NK-92 (cell line): ENCODE data around the gene MCRIP2.

Source experiments
- DNase-seq: peaks from one replicate; lab custom pipeline; 2025; ENCODE audit not compliant: unreplicated experiment; lab: John Stamatoyannopoulos, UW

Gene MCRIP2

GRCh38 chr16:631808-632358, 9.7 kb upstream of the MCRIP2 start:
- DNase-seq = no peak

GRCh38 chr16:632486-633335, 8.9 kb upstream of the MCRIP2 start:
- no peak for DNase-seq

GRCh38 chr16:633336-634050, 8.1 kb upstream of the MCRIP2 start:
- DNase-seq = no peak

DNA sequence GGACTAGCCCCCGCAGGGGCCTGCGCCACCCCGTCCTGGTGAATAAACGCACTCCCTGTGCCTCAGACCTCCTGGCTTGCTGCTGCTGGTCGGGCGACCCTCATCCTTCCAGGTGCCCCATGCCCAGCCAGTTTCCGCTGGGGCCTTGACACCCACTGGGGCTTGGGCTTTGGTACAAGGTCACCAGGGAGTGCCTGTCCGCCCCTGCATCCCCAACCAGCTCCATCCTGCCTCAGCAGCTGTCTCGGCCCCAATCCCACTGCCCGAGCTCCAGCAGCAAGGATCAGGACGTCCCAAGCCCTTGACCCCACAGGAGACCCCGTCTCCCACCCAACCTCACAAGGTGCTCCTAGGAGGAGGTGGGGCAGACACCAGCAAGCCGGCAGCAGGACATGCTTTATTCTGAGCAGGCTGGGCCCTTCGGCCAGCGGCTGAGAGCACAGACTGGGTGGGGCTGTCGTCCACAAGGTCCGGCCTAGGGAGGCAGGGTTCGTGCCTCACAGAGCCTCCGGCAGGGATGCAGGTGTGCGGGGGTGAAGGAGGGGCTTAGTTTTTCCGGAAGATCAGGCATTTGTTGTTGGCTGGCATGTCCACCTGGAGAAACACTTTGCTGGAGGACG, 7.5 kb upstream of the MCRIP2 start:
- DNase-seq = no peak

DNA sequence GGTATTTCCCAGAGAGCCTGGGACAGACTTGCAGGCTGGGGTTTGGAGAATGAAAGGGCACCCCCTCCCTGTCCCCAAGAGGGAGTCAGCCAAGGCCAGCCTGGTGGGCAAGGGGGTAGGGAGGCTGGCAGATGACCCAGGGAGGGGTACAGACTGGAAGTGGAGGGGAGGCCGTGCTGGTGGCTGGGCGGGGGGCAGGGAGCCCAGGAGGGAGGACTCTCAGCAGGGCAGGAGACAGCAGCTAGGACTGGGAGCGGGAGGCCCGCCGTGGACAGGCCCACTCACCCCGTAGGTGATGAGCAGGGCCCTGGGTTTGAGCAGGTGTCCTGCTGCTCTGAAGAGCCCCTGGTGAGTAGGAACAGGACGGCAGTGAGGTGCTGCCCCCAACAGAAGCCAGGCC, 6.6 kb upstream of the MCRIP2 start:
- DNase-seq = no peak

DNA sequence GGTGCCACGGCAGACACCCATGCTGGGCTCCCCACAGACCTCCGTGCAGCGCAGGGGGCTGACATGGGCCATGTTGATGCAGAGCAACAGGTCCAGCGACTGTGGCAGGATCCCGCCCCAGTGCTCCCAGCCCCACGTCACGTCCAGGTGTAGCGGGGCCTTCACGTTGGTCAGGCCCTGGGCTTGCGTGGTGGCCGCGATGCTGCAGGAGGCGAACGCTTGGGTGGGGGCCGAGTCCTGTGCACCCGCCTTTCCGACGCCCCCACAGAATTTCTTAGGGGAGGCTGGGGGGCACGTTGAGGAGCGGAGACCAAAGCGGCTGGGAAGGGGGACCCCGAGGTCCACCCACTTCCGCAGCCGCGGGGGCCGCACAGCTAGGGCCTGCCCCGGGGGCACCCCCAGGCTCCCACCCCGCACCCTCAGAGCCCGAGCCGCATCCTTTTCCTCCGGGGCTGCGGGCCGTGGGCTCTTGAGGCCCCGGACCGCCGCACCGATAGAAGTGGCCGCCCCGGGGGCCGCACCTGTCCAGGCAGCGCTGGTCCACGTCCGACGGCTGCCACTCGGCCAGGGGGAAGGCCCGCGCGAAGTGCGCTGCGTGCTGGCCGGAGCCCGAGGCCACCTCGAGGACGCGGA, 5.9 kb upstream of the MCRIP2 start:
- DNase-seq = no peak

GRCh38 chr16:636206-637080, 5.2 kb upstream of the MCRIP2 start, which contains the start of gene METTL26:
TSS of gene METTL26 (minus strand) at chr16:636305. CDS start at chr16:636290, 15 bp downstream.
- DNase-seq = peak; percentile 47

DNA sequence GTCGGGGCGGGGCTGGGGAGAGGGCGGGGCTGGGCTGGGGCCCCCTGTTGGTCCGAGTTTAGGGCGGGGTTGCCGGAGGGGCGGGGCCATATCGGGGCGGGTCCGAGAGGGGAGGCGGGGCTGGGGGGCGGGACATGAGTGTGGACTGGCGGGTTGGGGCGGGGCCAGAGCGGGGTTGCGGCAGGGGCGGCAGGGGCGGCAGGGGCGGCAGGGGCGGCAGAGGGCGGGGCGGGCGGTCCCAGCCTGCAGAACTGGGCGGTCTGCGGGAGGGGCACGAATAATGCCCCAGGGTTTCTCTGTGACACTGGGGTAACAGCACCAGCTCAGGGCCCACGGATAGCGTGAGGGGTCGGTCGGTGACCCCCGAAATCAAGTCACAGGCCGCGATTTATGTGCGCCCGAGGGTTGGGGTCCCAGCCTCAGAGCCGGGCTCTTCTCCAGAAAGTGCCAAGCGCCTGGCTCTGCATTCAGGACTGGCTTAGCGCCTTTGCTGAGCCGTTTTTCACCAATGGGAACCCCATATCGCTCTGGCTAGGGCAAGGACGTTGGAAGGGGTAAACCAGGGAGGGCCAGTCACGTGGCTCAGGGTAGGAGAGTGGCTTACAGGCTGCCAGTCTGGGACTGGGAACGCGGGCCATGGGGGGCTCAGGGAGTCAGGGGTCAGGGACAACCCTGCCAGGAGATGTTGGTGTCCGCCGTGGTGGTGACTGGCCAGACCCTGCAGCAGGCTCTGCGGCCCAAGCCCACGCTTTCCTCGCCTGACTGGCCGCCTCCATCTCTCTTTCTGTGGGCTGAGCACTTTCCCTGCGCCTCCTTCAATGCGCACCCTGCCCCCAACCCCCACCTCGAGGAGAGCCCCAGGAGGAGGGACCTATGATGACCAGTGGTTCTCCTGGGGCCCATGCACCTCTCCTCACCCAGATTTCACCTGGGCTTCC, 4.3 kb upstream of the MCRIP2 start:
- DNase-seq = no peak

DNA sequence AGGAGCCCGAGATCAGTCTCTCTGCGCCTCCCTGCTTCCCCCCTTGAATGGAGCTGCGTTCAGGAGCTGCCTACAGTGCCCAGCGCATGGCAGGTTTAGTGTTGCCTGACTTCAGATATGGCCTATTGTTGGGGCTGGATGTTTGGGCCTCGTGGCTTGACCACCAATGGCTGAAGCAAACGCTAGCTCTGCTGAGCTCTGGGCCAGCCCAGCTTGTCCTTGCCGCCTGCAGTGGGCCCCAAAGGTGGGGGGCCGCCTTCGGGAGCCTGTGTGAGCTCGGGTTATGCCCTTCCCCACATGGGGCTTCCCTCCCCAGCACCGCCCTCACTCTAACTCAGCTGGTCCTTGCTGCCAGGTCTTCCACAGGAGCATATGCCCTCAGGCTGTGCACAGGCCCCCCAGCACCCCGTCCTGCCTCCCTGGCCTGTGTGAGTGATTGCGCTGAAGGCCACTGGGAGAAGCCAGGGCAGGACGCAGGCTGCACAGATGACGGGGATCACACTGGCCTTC, 3.5 kb upstream of the MCRIP2 start:
- DNase-seq = no peak

DNA sequence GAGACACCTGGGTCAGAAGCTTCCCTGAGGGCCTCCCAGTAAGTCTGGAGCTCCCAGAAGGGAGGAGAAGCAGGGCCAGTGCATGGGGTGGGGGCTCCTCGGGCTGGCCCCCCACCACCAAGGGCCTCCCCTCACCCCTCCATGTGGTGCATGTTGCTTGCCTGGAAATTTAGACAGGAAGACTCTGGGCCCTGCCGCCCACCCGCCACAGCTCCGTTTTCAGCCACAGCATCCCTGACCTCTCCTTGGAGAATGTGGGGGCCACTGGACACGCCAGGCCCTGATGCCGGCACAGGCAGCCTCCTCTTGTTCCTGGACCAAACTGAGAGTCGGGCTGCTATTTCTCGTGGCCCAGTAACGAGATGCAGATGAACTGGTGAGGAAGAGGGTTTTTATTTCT, 2.8 kb upstream of the MCRIP2 start:
- no peak for DNase-seq

GRCh38 chr16:640614-641013, 1.0 kb upstream of the MCRIP2 start:
- no peak for DNase-seq

DNA sequence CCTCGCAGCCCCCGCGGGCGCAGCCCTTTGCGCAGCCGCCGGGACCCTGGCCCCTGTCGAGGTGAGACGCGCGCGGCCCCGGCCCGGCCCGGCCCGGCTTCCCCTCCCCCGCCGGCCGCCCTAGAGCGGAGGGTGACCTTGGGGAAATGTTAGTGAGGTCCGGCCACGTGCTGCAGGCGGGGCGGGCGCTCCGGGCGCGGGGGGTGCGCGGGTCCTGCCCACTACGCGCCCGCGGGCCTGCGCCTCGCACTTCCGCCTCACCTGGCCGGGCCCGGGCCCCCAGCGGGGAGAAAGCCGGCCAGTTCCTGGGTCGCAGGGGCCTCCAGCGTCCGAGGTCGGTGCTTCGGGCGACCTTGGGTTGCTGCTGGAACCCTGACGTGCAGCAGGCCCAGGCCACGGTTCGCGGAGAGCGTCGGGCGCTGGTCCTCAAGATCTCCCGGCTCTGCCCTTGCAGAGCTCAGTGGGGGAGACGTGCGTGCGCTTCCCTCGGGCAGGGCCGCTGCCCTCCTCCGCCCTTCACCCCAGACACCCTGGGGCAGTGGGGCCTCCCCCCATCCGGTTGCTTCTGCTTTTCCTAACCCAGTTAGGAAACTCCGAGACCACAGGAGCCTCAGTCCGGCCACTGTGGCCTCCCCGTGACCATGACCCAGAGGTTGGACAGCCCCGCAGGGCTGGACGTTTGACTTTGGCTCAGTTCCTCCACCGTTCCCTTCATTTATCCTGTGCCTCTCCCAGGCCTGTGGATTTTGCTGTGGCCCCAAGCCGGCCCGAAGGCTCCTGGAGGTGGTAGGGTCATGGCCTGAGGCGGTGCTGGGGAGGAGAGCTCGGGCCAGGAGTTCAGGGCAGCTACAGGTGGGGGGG, 791 bp downstream of the MCRIP2 start:
- DNase-seq = no peak

GRCh38 chr16:643050-643368, 1.4 kb downstream of the MCRIP2 start:
- no peak for DNase-seq

DNA sequence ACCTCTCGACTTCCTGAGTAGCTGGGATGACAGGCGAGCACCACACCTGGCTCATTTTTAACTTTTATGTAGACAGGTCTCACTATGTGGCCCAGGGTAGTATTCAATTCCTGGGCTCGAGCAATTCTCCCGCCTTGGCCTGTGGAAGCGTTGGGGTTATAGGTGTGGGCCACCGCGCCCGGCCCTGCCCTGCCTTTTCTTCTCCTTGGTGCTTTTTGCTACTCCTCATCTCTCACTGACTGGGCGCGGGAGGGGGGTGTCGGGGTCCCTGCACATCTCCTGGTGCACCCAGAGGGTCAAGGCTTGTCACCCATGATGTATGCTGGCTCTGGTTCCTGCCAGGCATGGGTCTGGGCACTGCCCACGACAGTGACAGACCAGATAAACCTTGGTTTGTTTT, 2.9 kb downstream of the MCRIP2 start:
- no peak for DNase-seq

- DNase-seq = no peak
Measured at GRCh38 chr16:645852-646678, 4.4 kb downstream of the MCRIP2 start.

GRCh38 chr16:646679-647172, 5.1 kb downstream of the MCRIP2 start:
- DNase-seq = no peak
